Effector memory CD8-positive, alpha-beta T cell (primary cell): ENCODE measurements around the gene ADAMTS17.
A peak's percentile ranks its signal among the peaks of the same experiment; 100 is the strongest.

ENCODE experiments used
- ATAC-seq: fragments of 150-1000 bp; cut with Tn5 transposase; replicated peaks from 2 replicates; pipeline ENCODE4 v1.10.0; 2021; ENCODE audit warnings: mild to moderate bottlenecking, moderate library complexity
- DNase-seq, 3 experiments: peaks; one replicate each; pipeline ENCODE4 v3.0.0; 2021
- H3K27ac Mint-ChIP-seq, 2 donors: one replicate each; pipeline ENCODE4 v1.8.0; 2022; ENCODE audit warnings: mild to moderate bottlenecking in 2 of 2, mixed read lengths in 2 of 2, moderate library complexity in 2 of 2
- H3K27me3 Mint-ChIP-seq, 2 donors: one replicate each; pipeline ENCODE4 v1.8.0; 2022; ENCODE audit warnings: mixed read lengths in 2 of 2
- H3K36me3 Mint-ChIP-seq: one replicate; pipeline ENCODE4 v1.8.0; 2022; ENCODE audit warnings: mild to moderate bottlenecking, moderate library complexity, mixed read lengths; ENCODE audit not compliant: insufficient read depth
- H3K4me1 Mint-ChIP-seq, 2 donors: one replicate each; pipeline ENCODE4 v1.8.0; 2022; ENCODE audit warnings: low read depth in 2 of 2, mixed read lengths in 2 of 2
- H3K4me3 Mint-ChIP-seq, 2 donors: one replicate each; pipeline ENCODE4 v1.8.0; 2022; ENCODE audit warnings: mild to moderate bottlenecking in 2 of 2, mixed read lengths in 2 of 2, moderate library complexity in 2 of 2
- H3K9me3 Mint-ChIP-seq, 2 donors: one replicate each; pipeline ENCODE4 v1.8.0; 2022; ENCODE audit warnings: mixed read lengths in 2 of 2

ADAMTS17 gene

GRCh38 chr15:100204211-100204610 lies 137.6 kb downstream of the ADAMTS17 start:
- H3K36me3 Mint-ChIP-seq: no peaks in the 10 kb centered on the region
- H3K9me3 Mint-ChIP-seq: no peaks in the 10 kb centered on the region
- DNase-seq (no peak), ATAC-seq (no peak)
- no peak overlapping the region for H3K4me3 Mint-ChIP-seq
- peaks cover 0 to 12% of the 10 kb centered on the region in 2 donors for H3K27me3 Mint-ChIP-seq
- no peak overlapping the region for H3K27ac Mint-ChIP-seq
- H3K4me1 Mint-ChIP-seq: peaks cover 19 to 27% of the 10 kb centered on the region in 2 donors

- peaks cover 0 to 12% of the 10 kb centered on the region in 2 donors for H3K27me3 Mint-ChIP-seq
- H3K27ac Mint-ChIP-seq: peak overlapping the region; percentile 58 to 68
- no peaks in the 10 kb centered on the region for H3K9me3 Mint-ChIP-seq
- H3K36me3 Mint-ChIP-seq: no peaks in the 10 kb centered on the region
- H3K4me1 Mint-ChIP-seq: peaks cover 19 to 28% of the 10 kb centered on the region in 2 donors
- no peak for DNase-seq
- no peak for ATAC-seq
- peak overlapping the region; percentile 60 to 73 for H3K4me3 Mint-ChIP-seq
Observed at GRCh38 chr15:100202309-100202960, 139.3 kb downstream of the ADAMTS17 start.

- peak; percentile 83 for ATAC-seq
- no peaks in the 10 kb centered on the region for H3K9me3 Mint-ChIP-seq
- peak overlapping the region; percentile 60 to 73 for H3K4me3 Mint-ChIP-seq
- H3K27me3 Mint-ChIP-seq: peaks cover 0 to 6% of the 10 kb centered on the region in 2 donors
- H3K36me3 Mint-ChIP-seq: no peaks in the 10 kb centered on the region
- H3K4me1 Mint-ChIP-seq: peaks cover 19 to 28% of the 10 kb centered on the region in 2 donors
- DNase-seq: peak; percentile 3 to 23 (median 4)
- H3K27ac Mint-ChIP-seq: peak overlapping the region; percentile 58 to 68
Observed at GRCh38 chr15:100201376-100202280, 140.1 kb downstream of the ADAMTS17 start.

GRCh38 chr15:100200287-100200880 lies 141.4 kb downstream of the ADAMTS17 start:
- ATAC-seq (no peak), DNase-seq (no peak)
- H3K4me3 Mint-ChIP-seq: no peak overlapping the region
- H3K9me3 Mint-ChIP-seq: no peaks in the 10 kb centered on the region
- H3K27ac Mint-ChIP-seq: peak overlapping the region in 1 of 2 donors; percentile 58
- no peaks in the 10 kb centered on the region for H3K36me3 Mint-ChIP-seq
- H3K4me1 Mint-ChIP-seq: peaks cover 19 to 28% of the 10 kb centered on the region in 2 donors
- H3K27me3 Mint-ChIP-seq: no peaks in the 10 kb centered on the region

GRCh38 chr15:100199711-100200286 lies 142.0 kb downstream of the ADAMTS17 start:
- DNase-seq: no peak
- Mint-ChIP-seq H3K4me3 (no peak overlapping the region), H3K27me3 (no peaks in the 10 kb centered on the region), H3K36me3 (no peaks in the 10 kb centered on the region), H3K4me1 (peaks cover 19 to 28% of the 10 kb centered on the region in 2 donors), H3K9me3 (no peaks in the 10 kb centered on the region), H3K27ac (no peak overlapping the region)
- no peak for ATAC-seq

GRCh38 chr15:100198442-100198841 lies 143.3 kb downstream of the ADAMTS17 start:
- no peak for ATAC-seq

GRCh38 chr15:100196326-100197058 lies 145.3 kb downstream of the ADAMTS17 start:
- H3K36me3 Mint-ChIP-seq: no peaks in the 10 kb centered on the region
- peaks cover 9 to 19% of the 10 kb centered on the region in 2 donors for H3K4me1 Mint-ChIP-seq
- ATAC-seq (no peak), DNase-seq (no peak)
- H3K27me3 Mint-ChIP-seq: no peaks in the 10 kb centered on the region
- H3K27ac Mint-ChIP-seq: no peak overlapping the region
- no peaks in the 10 kb centered on the region for H3K9me3 Mint-ChIP-seq
- no peak overlapping the region for H3K4me3 Mint-ChIP-seq

More at GRCh38 chr15:100198442-100198841, 143.3 kb downstream of the ADAMTS17 start:
- H3K9me3 Mint-ChIP-seq: no peaks in the 10 kb centered on the region
- H3K4me3 Mint-ChIP-seq: no peak overlapping the region
- no peaks in the 10 kb centered on the region for H3K36me3 Mint-ChIP-seq
- peak overlapping the region in 1 of 2 donors; percentile 22 for H3K27ac Mint-ChIP-seq
- peaks cover 19 to 28% of the 10 kb centered on the region in 2 donors for H3K4me1 Mint-ChIP-seq
- DNase-seq: no peak
- H3K27me3 Mint-ChIP-seq: no peaks in the 10 kb centered on the region

- ATAC-seq: no peak
- Mint-ChIP-seq H3K9me3 (no peaks in the 10 kb centered on the region), H3K4me1 (peaks cover 0 to 9% of the 10 kb centered on the region in 2 donors), H3K4me3 (no peak overlapping the region), H3K36me3 (no peaks in the 10 kb centered on the region), H3K27ac (no peak overlapping the region), H3K27me3 (no peaks in the 10 kb centered on the region)
- no peak for DNase-seq
Observed at GRCh38 chr15:100194996-100195395, 146.8 kb downstream of the ADAMTS17 start.

GRCh38 chr15:100193277-100193860 lies 148.4 kb downstream of the ADAMTS17 start:
- DNase-seq (no peak), ATAC-seq (no peak)
- Mint-ChIP-seq H3K4me1 (peaks cover 0 to 2% of the 10 kb centered on the region in 2 donors), H3K27me3 (no peaks in the 10 kb centered on the region), H3K9me3 (no peaks in the 10 kb centered on the region), H3K27ac (no peak overlapping the region), H3K4me3 (no peak overlapping the region), H3K36me3 (no peaks in the 10 kb centered on the region)

GRCh38 chr15:100192097-100193080 lies 149.4 kb downstream of the ADAMTS17 start:
- ATAC-seq (no peak), DNase-seq (no peak)
- H3K4me1 Mint-ChIP-seq: no peaks in the 10 kb centered on the region
- H3K36me3 Mint-ChIP-seq: no peaks in the 10 kb centered on the region
- no peaks in the 10 kb centered on the region for H3K27me3 Mint-ChIP-seq
- H3K27ac Mint-ChIP-seq: no peak overlapping the region
- no peak overlapping the region for H3K4me3 Mint-ChIP-seq
- H3K9me3 Mint-ChIP-seq: no peaks in the 10 kb centered on the region

- DNase-seq (no peak), ATAC-seq (no peak)
- Mint-ChIP-seq H3K9me3 (no peaks in the 10 kb centered on the region), H3K27me3 (no peaks in the 10 kb centered on the region), H3K4me3 (no peak overlapping the region), H3K36me3 (no peaks in the 10 kb centered on the region), H3K27ac (no peak overlapping the region), H3K4me1 (no peaks in the 10 kb centered on the region)
Observed at GRCh38 chr15:100191161-100191560, 150.6 kb downstream of the ADAMTS17 start.

- H3K27ac Mint-ChIP-seq: no peak overlapping the region
- DNase-seq (no peak), ATAC-seq (no peak)
- no peaks in the 10 kb centered on the region for H3K27me3 Mint-ChIP-seq
- no peaks in the 10 kb centered on the region for H3K4me1 Mint-ChIP-seq
- H3K4me3 Mint-ChIP-seq: no peak overlapping the region
- H3K9me3 Mint-ChIP-seq: no peaks in the 10 kb centered on the region
- H3K36me3 Mint-ChIP-seq: no peaks in the 10 kb centered on the region
Observed at GRCh38 chr15:100190675-100191074, 151.1 kb downstream of the ADAMTS17 start.
